ENCODE data around the gene CDKN2B-AS1. TPM values are rescaled to one million over a fixed set of nuclear protein-coding genes. Genes with fewer than 3 reads are reported as not detected.

Gene CDKN2B-AS1
- total RNA-seq, 2 experiments from 2014 or later: 0.41 to 0.81 TPM

DNA sequence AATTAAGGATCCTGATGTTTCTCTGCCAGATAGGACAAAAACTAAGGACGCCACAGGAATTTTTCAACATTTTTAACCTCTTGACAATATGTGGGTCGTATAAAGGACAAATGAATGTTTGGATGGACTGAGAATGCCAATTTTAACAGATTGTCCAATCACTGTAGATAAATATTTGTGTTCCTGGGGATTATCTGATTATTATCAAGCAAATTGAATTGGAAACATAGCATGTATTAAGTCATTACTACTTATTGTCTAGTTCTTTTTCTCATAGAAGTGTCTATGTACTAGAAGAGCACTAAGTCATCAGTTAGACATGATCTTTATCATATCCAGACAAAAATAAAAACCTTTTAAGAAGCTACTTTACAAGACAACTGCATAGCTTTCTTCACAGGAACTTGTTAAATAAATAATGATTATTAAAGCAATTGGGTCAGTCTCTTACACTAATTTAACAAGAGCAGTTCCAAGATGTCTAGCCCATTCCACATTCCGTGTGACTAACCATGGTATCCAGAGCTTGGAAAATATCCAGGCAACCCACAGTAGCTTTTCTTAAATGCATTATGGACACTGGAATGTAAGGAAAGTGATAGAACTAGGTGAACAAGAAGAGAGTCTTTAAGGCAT lies 142.0 kb downstream of the CDKN2B-AS1 start:
- H3K27me3 Mint-ChIP-seq: peaks cover 19% of the 10 kb centered on the region
- POLR2A ChIA-PET: interaction anchor here (0.6 kb wide), 1 partner anchor 291 kb away, joined by 3 read pairs; no protein-coding TSS in a partner anchor
- TF ChIP-seq, protein P1, sequence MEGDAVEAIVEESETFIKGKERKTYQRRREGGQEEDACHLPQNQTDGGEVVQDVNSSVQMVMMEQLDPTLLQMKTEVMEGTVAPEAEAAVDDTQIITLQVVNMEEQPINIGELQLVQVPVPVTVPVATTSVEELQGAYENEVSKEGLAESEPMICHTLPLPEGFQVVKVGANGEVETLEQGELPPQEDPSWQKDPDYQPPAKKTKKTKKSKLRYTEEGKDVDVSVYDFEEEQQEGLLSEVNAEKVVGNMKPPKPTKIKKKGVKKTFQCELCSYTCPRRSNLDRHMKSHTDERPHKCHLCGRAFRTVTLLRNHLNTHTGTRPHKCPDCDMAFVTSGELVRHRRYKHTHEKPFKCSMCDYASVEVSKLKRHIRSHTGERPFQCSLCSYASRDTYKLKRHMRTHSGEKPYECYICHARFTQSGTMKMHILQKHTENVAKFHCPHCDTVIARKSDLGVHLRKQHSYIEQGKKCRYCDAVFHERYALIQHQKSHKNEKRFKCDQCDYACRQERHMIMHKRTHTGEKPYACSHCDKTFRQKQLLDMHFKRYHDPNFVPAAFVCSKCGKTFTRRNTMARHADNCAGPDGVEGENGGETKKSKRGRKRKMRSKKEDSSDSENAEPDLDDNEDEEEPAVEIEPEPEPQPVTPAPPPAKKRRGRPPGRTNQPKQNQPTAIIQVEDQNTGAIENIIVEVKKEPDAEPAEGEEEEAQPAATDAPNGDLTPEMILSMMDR (IDR thresholded peaks at IDR 0.05): no peak

GRCh38 chr9:22138956-22139660 lies 144.5 kb downstream of the CDKN2B-AS1 start:
- DNase-seq (no peak), ATAC-seq (no peak)
- no peaks in the 10 kb centered on the region for H3K9me3 Mint-ChIP-seq
- TF ChIP-seq, protein P1 (IDR thresholded peaks at IDR 0.05): no peak
- no peak overlapping the region for H3K27ac Mint-ChIP-seq
- no peaks in the 10 kb centered on the region for H3K36me3 Mint-ChIP-seq (ENCODE audit: low read depth)
- ChIA-PET CTCF (interaction anchor here (1.7 kb wide), 1 partner anchor 8 kb away, joined by 5 read pairs; no protein-coding TSS in a partner anchor), POLR2A (no interaction called here)
- H3K27me3 Mint-ChIP-seq: peaks cover 19% of the 10 kb centered on the region
- no peaks in the 10 kb centered on the region for H3K4me1 Mint-ChIP-seq (ENCODE audit: low read depth)
- no peak overlapping the region for H3K4me3 Mint-ChIP-seq
- intact Hi-C loops (cut with micrococcal nuclease): no loop called here

More for the DNA sequence above, 142.0 kb downstream of the CDKN2B-AS1 start:
- no peaks in the 10 kb centered on the region for H3K36me3 Mint-ChIP-seq (ENCODE audit: low read depth)
- no peak overlapping the region for H3K4me3 Mint-ChIP-seq
- CTCF ChIA-PET: interaction anchor here (0.8 to 1.6 kb wide), 4 partner anchors 11 to 323 kb away, joined by 3 to 6 read pairs (median 3); no protein-coding TSS in a partner anchor
- no peaks in the 10 kb centered on the region for H3K9me3 Mint-ChIP-seq
- intact Hi-C loops (cut with micrococcal nuclease): no loop called here
- H3K27ac Mint-ChIP-seq: no peak overlapping the region
- ATAC-seq (no peak), DNase-seq (no peak)
- no peaks in the 10 kb centered on the region for H3K4me1 Mint-ChIP-seq (ENCODE audit: low read depth)

DNA sequence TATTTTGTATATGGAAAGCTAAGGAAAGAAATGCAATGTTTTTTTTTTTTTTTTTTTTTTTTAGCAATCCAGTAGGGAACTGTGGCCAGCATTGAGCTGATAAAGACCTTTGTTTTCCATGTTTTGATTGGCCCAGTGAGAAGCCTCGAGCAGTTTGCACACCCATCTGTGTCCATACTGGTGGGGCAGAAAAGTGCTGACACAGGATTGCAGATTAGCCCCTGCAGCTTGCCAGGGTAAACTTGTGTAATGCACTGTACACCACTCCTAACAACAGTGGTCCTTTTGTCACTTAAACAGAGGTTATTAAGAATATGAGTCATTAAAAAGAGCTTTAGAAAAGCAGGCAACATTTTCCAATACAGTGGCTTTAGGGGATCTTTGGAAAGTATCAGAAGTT lies 147.3 kb downstream of the CDKN2B-AS1 start:
- Mint-ChIP-seq H3K27me3 (peaks cover 15% of the 10 kb centered on the region), H3K36me3 (ENCODE audit: low read depth) (no peaks in the 10 kb centered on the region), H3K27ac (no peak overlapping the region), H3K4me3 (no peak overlapping the region), H3K9me3 (no peaks in the 10 kb centered on the region), H3K4me1 (ENCODE audit: low read depth) (peaks cover 5% of the 10 kb centered on the region)
- DNase-seq: no peak
- ChIA-PET POLR2A (no interaction called here), CTCF (interaction anchor here (1.0 kb wide), 1 partner anchor 134 kb away, joined by 3 read pairs; no protein-coding TSS in a partner anchor)
- intact Hi-C loops (cut with micrococcal nuclease): no loop called here
- TF ChIP-seq, protein P1 (IDR thresholded peaks at IDR 0.05): no peak
- ATAC-seq: no peak

- CTCF ChIA-PET: no interaction called here
- intact Hi-C loops (cut with micrococcal nuclease): no loop called here
Measured at GRCh38 chr9:22142671-22143070, 148.1 kb downstream of the CDKN2B-AS1 start.

More at GRCh38 chr9:22142671-22143070, 148.1 kb downstream of the CDKN2B-AS1 start:
- no peaks in the 10 kb centered on the region for H3K36me3 Mint-ChIP-seq (ENCODE audit: low read depth)
- H3K9me3 Mint-ChIP-seq: no peaks in the 10 kb centered on the region
- H3K27ac Mint-ChIP-seq: no peak overlapping the region
- POLR2A ChIA-PET: no interaction called here
- DNase-seq (no peak), ATAC-seq (no peak)
- peaks cover 9% of the 10 kb centered on the region for H3K4me1 Mint-ChIP-seq (ENCODE audit: low read depth)
- TF ChIP-seq, protein P1 (IDR thresholded peaks at IDR 0.05): no peak
- H3K4me3 Mint-ChIP-seq: no peak overlapping the region
- peaks cover 15% of the 10 kb centered on the region for H3K27me3 Mint-ChIP-seq

Data from activated CD8-positive, alpha-beta T cell treated with anti-CD3 and anti-CD28 coated beads for 36 hours (primary cell).